A673 (cell line): ENCODE results near the gene DNAJB2. TPM values are rescaled to one million over a fixed set of nuclear protein-coding genes. Genes with fewer than 3 reads are reported as not detected.

Experiments used
- BruUV-seq: library from RNA; stranded (reverse); fragments of 400-500 nt; replicated peaks from 2 replicates; lab custom pipeline; 2021; lab: Mats Ljungman, UMichigan
- CTCF ChIA-PET: fragments of 300-600 bp; sonication (Branson Sonifier 250); formaldehyde crosslinking; loops from one replicate; lab custom pipeline; 2022; ENCODE audit warnings: antibody characterized with exemption; lab: Charles Lee
- POLR2A ChIA-PET: fragments of 300-600 bp; sonication (Branson Sonifier 250); formaldehyde crosslinking; loops from one replicate; lab custom pipeline; 2022; ENCODE audit warnings: antibody characterized with exemption; ENCODE audit not compliant: low non-redundant PET; lab: Charles Lee
- DNase-seq: peaks from one replicate; pipeline ENCODE4 v3.0.0-alpha.2; 2015; ENCODE audit warnings: low spot score
- H3K27ac ChIP-seq: fragments of 200-600 bp; sonication (generic); 2 replicates; pipeline ENCODE4 v1.5.1; 2016; ENCODE audit warnings: mixed run types, low read depth, mild to moderate bottlenecking, mixed read lengths, antibody characterized with exemption, low read length; ENCODE audit not compliant: poor library complexity, severe bottlenecking
- H3K27me3 ChIP-seq: fragments of 200-600 bp; sonication (generic); replicated peaks from 2 replicates; pipeline ENCODE4 v1.6.1; 2017; ENCODE audit warnings: mixed run types, low read depth, mild to moderate bottlenecking, mixed read lengths, antibody characterized with exemption, low read length; ENCODE audit not compliant: insufficient read depth, poor library complexity
- H3K36me3 ChIP-seq: fragments of 200-600 bp; sonication (generic); 2 replicates; pipeline ENCODE4 v1.6.1; 2016; ENCODE audit warnings: mixed run types, mild to moderate bottlenecking, mixed read lengths, antibody characterized with exemption, low read length; ENCODE audit not compliant: insufficient read depth, poor library complexity, severe bottlenecking
- H3K4me1 ChIP-seq: fragments of 200-600 bp; sonication (generic); 2 replicates; pipeline ENCODE4 v1.6.1; 2017; ENCODE audit warnings: mixed run types, mild to moderate bottlenecking, mixed read lengths, antibody characterized with exemption, low read length; ENCODE audit not compliant: insufficient read depth, poor library complexity, severe bottlenecking
- H3K4me3 ChIP-seq: fragments of 200-600 bp; sonication (generic); 2 replicates; pipeline ENCODE4 v1.5.1; 2016; ENCODE audit warnings: low read depth, mixed run types, mild to moderate bottlenecking, mixed read lengths, low read length; ENCODE audit not compliant: poor library complexity, severe bottlenecking
- H3K9me3 ChIP-seq: fragments of 200-600 bp; sonication (generic); 2 replicates; pipeline ENCODE4 v1.6.1; 2016; ENCODE audit warnings: mixed run types, low read depth, mild to moderate bottlenecking, mixed read lengths, antibody characterized with exemption, low read length; ENCODE audit not compliant: poor library complexity, severe bottlenecking
- CTCF ChIP-seq: fragments of 300-800, 200-600 bp; sonication (generic); conservative IDR thresholded peaks from 2 replicates; pipeline ENCODE4 v1.5.1; 2017; ENCODE audit warnings: low read depth, mild to moderate bottlenecking, antibody characterized with exemption, low read length, moderate library complexity, mixed read lengths
- EZH2 ChIP-seq: fragments of 200-600 bp; sonication (generic); IDR thresholded peaks from 2 replicates; pipeline ENCODE4 v1.6.1; 2017; ENCODE audit warnings: borderline replicate concordance, low read depth, mild to moderate bottlenecking, mixed read lengths, antibody characterized with exemption, low read length; ENCODE audit not compliant: poor library complexity, severe bottlenecking
- intact Hi-C: fragments of 100-400 bp; cut with micrococcal nuclease; formaldehyde crosslinking; loops from one replicate; pipeline ENCODE4 v1.10.0; 2022; ENCODE audit not compliant: unreplicated experiment
- total RNA-seq: library from RNA; stranded (reverse); gene quantifications from 2 replicates; pipeline ENCODE4 v1.2.3, GENCODE V29; 2021

The DNAJB2 gene
- total RNA-seq, 1 experiment from 2014 or later, result 24.4 TPM

GRCh38 chr2:219289195-219289536 lies 10.0 kb downstream of the DNAJB2 start:
- Histone ChIP-seq H3K4me3 (no peak overlapping the region), H3K27ac (no peak overlapping the region), H3K36me3 (peaks cover 2% of the 10 kb centered on the region), H3K9me3 (no peaks in the 10 kb centered on the region), H3K4me1 (peaks cover 7% of the 10 kb centered on the region), H3K27me3 (no peaks in the 10 kb centered on the region)
- intact Hi-C loops, result no loop called here
- POLR2A ChIA-PET, result no interaction called here
- no peak for DNase-seq
- no TSS peak for BruUV-seq
- TF ChIP-seq EZH2, result no peak
- TF ChIP-seq CTCF, result no peak
- CTCF ChIA-PET, result no interaction called here

GRCh38 chr2:219289537-219290361 lies 10.6 kb downstream of the DNAJB2 start:
- TF ChIP-seq EZH2 (no peak), CTCF (no peak)
- no peak overlapping the region for H3K27ac ChIP-seq
- intact Hi-C loops, result loop anchor here (10.0 kb wide), 2 partner anchors 235 to 435 kb away; partner anchors contain the start of gene WNT6
- H3K4me1 ChIP-seq, result peaks cover 7% of the 10 kb centered on the region
- POLR2A ChIA-PET, result no interaction called here
- DNase-seq, result peak; percentile 56
- no peak overlapping the region for H3K4me3 ChIP-seq
- H3K9me3 ChIP-seq, result no peaks in the 10 kb centered on the region
- peaks cover 2% of the 10 kb centered on the region for H3K36me3 ChIP-seq
- H3K27me3 ChIP-seq, result no peaks in the 10 kb centered on the region
- CTCF ChIA-PET, result no interaction called here
- BruUV-seq, result no TSS peak

- no peak for DNase-seq
- intact Hi-C loops, result loop anchor here (10.0 kb wide), 2 partner anchors 236 to 436 kb away; partner anchors contain the start of gene WNT6
- no peak for TF ChIP-seq CTCF
- TF ChIP-seq EZH2, result no peak
- Histone ChIP-seq H3K36me3 (no peaks in the 10 kb centered on the region), H3K4me3 (no peak overlapping the region), H3K4me1 (peaks cover 7% of the 10 kb centered on the region), H3K27ac (no peak overlapping the region), H3K9me3 (no peaks in the 10 kb centered on the region), H3K27me3 (no peaks in the 10 kb centered on the region)
- no TSS peak for BruUV-seq
- POLR2A ChIA-PET, result interaction anchor here (0.6 kb wide), 1 partner anchor 109 kb away, joined by 6 read pairs; no protein-coding TSS in a partner anchor
- CTCF ChIA-PET, result no interaction called here
These were observed 11.4 kb downstream of the DNAJB2 start for GRCh38 chr2:219290381-219291171.
